GM19468 (cell line): Measurements from ENCODE around the gene ZCWPW1.
"Not testable (repeated sequence)": the region's sequence is repeated elsewhere in the genome, so short reads cannot be mapped to it uniquely, and the experiment has no call there.

Experiments used
- ATAC-seq: cut with Tn5 transposase; IDR thresholded peaks from one replicate; pipeline ENCODE4 v1.9.1; 2021; ENCODE audit warnings: mild to moderate bottlenecking, moderate library complexity, moderate number of reproducible peaks; ENCODE audit not compliant: unreplicated experiment; ENCODE audit errors: extremely low read depth

Gene ZCWPW1

DNA sequence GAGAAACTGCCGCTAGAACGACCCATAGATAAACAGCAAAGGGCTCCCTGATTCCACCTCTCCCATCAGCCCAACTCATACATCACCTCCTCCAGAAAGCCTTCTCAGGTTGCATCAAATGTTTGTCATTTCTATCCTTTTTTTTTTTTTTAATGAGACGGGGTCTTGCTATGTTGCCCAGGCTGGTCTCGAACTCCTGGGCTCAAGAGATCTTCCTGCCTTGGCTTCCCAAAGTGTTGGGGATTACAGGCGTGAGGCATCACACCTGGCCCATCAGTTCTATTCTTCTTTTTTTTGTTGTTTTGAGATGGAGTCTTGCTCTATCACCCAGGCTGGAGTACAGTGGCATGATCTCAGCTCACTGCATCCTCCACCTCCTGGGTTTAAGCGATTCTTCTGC is 28.5 kb upstream of the ZCWPW1 start:
- ATAC-seq = no peak

- ATAC-seq = no peak
These were observed 28.1 kb upstream of the ZCWPW1 start for GRCh38 chr7:100456562-100456961.

DNA sequence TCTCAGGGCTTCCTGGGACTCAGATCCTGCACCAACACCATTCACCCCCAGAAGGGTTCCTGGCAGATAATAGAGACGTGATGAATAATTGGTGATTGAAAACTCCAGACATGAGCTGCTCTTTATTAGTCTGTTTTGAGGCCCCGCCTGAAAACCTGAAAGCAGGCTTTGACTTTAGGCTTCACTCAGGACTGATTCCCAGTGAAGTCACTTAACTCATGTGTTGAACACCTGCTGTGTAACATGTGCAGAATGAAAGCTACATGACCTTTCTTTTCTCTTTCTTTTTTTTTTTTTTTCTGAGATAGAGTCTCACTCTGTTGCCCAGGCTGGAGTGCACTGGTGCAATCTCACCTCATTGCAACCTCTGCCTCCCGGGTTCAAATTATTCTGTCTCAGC is 26.7 kb upstream of the ZCWPW1 start:
- ATAC-seq = no peak

DNA sequence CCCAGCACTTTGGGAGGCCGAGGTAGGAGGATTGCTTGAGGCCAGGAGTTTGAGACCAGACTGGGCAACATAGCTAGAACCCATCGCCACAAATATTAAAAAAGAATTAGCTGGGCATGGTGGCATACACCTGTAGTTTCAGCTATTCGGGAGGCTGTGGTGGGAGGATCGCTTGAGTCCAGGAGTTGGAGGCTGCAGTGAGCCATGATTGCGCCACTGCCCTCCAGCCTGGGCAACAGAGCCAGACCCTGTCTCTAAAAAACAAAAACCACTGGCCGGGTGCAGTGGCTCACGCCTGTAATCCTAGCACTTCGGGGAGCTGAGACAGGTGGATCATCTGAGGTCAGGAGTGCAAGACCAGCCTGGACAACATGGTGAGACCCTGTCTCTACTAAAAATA is 25.4 kb upstream of the ZCWPW1 start:
- not testable (repeated sequence) for ATAC-seq

DNA sequence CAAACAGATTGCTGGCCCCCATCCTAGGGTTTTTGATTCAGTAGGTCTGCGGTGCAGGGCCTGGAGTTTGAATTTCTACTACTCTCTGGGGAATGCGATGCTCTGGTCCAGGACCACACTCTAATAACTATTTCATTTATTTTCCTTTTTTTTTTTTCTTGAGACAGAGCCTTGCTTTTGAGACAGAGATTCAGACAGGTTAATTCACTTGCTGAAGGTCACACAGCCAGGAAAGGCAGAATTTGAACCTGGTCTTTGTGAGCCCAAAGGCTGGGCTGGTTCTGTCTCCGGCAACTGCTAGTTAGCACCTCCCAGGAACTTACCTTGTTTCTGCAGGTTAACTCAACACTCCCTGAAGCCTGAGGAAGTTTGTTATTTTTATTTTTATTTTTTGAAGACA is 24.0 kb upstream of the ZCWPW1 start:
- ATAC-seq = no peak

GRCh38 chr7:100449190-100449795 is 20.8 kb upstream of the ZCWPW1 start:
- ATAC-seq = no peak

DNA sequence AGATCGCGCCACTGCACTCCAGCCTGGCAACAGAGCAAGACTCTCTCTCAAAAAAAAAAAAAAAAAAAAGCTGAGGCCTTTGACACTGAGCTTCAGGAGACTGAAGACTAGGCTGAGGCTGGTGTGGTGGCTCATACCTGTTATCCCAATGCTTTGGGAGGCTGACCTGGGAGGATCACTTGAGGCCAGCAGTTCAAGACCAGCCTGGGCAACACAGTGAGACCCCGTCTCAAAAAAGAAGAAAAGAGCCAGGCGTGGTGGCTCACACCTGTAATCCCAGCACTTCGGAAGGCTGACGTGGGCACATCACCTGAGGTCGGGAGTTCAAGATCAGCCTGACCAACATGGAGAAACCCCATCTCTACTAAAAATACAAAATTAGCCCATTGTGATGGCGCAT is 18.9 kb upstream of the ZCWPW1 start:
- not testable (repeated sequence) for ATAC-seq

GRCh38 chr7:100446040-100446439 is 17.5 kb upstream of the ZCWPW1 start:
- ATAC-seq = no peak

DNA sequence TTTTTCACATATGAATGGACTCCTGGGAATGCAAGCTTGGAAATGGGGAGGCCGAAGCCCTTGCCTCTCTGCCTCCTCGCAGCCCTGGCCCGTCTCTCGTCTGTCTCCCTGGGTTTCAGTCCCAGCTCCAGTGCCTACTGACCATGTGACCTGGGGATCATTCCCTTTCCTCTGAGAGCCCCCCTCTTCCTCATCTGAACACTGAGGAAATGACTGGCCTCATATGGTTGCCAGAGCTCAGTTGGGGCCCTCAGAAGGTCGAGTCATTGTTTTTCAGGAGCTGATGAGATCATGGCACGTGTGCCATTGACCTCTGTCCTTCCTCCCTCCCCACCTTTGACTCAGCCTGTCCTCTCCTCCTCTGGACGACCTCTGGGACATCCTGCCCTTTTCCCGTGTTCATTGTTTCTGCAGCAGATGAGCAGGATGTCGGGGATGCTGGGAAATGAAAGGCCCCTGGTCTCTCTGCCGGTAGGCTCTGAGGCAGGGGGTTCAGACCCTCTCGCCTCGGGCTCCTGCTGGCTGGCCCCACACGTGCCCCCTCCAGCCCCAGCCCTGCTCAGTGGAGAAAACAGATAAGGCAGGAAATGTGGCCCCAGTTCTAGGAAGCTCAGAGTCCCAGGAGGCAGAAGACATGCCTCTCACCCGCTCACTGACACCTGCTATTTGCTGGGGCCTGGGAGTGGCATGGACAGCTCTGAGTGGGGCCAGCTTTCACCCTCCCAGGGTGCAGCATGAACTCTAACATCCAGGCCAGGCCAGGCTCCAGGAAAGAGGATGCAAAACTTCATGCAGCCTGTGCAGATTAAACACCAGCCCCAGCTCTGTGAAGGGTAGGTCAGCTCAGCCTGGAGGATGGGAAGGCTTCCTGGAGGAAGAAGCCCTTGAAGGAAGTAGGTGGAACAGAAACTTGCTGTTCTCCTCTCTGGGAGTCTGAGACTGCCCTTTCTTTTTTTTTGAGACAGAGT is 16.1 kb upstream of the ZCWPW1 start:
- no peak for ATAC-seq

DNA sequence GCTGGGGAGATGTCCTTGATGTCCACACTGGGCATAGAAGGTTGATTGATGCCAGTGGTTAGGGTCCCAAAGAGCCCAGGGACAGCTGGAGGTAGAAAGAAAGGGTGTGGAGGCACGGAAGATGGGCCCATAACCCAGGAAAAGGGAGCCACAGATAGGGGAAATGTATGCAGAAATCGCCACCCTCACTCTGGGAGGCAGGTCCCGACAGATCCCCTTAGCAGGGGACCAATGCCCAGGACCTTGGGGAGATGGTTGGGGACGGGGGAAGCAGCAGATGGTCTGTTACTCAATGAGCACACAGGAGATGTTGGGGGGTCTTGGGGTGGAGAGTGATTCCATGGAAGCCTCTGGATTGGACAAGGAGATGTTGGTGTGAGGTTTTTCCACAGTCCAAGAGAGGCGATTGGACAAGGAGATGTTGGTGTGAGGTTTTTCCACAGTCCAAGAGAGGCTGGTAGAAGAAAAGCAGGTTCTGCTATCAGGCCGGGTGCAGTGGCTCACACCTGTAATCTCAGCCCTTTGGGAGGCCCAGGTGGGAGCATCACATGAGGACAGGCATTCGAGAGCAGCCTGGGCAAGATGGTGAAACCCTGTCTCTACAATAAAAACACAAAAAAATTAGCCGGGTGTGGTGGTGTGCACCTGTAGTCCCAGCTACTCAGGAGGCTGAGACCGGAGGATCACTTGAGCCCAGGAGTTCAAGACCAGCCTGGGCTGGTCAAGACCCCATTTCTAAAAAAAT is 14.8 kb upstream of the ZCWPW1 start:
- no peak for ATAC-seq

DNA sequence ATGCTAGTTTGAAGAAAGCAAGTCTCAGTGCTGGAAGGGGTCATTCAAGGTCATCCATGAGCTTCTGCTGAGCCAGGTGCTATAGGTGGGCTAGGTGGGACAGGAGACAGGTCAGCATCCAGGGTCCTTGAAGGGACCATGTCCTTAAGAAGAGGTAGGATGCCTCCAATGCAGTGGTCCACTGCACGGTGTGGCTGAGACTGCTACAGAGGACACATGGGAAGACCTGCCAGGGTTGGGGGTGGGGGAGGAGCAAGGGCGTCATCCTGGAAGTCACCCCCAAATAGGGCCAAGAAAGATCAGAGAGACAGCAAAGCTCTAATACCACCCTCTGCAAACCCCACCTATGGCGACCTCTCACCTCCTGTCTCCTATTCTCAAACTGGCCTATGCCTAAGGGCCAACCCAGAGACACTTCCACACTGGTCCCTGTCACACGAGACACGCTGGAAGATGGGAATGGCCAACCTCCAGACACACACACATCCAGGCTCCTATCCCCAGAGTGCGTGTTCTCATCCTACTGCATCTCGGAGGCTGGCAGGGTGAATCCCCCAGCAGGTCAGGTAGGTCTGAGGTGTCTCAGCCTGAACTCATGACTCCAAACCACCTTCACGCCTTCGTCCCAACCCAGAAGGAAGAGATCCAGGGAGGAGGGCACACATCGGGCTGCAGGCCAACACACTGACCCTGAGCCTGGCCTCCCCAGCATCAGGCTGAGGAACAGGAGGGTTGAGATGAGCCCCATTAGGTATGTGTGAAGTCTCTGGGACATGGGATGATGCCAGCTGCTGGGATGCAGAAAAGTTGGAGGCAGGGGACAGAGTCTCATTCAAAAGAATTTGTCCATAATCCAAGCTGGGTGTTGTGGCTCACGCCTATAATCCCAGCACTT is 13.4 kb upstream of the ZCWPW1 start:
- no peak for ATAC-seq

- ATAC-seq = not testable (repeated sequence)
These were observed 10.7 kb upstream of the ZCWPW1 start for GRCh38 chr7:100439244-100439643.

DNA sequence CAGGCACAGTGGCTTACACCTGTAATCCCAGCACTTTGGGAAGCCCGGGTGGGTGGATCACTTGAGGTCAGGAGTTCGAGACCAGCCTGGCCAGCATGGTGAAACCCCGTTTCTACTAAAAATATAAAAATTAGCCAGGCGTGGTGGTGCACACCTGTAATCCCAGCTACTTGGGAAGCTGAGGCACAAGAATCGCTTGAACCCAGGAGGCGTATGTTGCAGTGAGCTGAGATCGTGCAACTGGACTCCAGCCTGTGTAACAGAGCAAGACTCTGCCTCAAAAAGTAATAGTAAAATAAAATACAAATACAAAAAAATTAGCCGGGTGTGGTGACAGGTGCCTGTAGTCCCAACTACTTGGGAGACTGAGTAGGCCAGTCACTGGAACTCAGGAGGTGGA is 10.2 kb upstream of the ZCWPW1 start:
- ATAC-seq = not testable (repeated sequence)

GRCh38 chr7:100438172-100438571 is 9.7 kb upstream of the ZCWPW1 start:
- no peak for ATAC-seq

DNA sequence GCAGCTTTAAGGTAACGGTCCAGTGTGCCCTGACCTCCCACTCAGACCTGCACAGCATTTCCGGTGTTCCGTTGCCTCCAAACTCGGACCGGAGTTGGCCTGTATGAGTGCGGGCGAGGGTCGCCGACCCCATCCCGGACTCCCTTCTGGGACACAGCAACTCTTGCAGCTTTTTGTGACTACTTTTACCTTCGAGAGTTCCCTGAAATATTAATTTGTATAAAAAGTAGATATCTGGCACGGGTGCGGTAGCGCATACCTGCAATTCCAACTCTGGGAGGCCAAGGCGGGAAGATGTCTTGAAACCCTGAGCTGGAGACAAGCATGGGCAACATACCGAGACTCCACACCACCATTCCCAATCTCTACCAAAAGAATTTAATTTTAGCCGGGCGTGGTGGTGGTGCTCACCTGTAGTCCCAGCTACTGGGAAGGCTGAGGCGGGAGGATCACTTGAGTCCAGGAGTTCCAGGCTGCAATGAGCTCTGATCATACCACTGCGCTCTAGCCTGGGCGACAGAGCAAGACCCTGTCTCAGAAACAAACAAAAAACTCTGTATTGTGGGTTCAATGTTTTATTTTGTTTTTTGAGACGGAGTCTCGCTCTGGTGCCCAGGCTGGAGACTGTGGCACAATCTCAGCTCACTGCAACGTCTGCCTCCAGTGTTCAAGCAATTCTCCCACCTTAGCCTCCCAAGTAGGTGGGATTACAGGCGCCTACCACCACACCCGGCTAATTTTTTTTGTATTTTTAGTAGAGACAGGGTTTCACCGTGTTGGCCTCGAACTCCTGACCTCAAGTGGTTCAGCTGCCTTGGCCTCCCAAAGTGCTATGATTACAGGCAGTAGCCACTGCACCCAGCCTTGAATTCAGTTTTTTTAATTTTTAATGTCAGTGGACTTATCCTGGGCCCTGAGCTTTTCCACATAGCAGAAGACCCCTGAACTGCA is 8.9 kb upstream of the ZCWPW1 start:
- no peak for ATAC-seq

- ATAC-seq = no peak
These were observed 7.2 kb upstream of the ZCWPW1 start for GRCh38 chr7:100435401-100436304.

- no peak for ATAC-seq
These were observed 6.0 kb upstream of the ZCWPW1 start for GRCh38 chr7:100434297-100435144.
